ENCODE results near the gene FLVCR2. TPM values are rescaled to one million over a fixed set of nuclear protein-coding genes. Genes with fewer than 3 reads are reported as not detected.

The FLVCR2 gene
- total and polyA plus RNA-seq, 2 experiments from 2014 or later: 1.8 to 1.9 TPM

GRCh38 chr14:75602503-75602902, 24.1 kb downstream of the FLVCR2 start:
- Histone ChIP-seq H3K27ac (no peak overlapping the region), H3K27me3 (no peaks in the 10 kb centered on the region), H3K36me3 (no peaks in the 10 kb centered on the region), H3K9me3 (ENCODE audit: low read depth) (no peaks in the 10 kb centered on the region), H3K4me1 (ENCODE audit: low read depth) (no peaks in the 10 kb centered on the region), H3K4me3 (no peak overlapping the region)
- no peak for DNase-seq (ENCODE audit: low read depth in 1 of 2, low spot score in 1 of 2)
- no peak for TF ChIP-seq CTCF (IDR thresholded peaks at IDR 0.05; ENCODE audit: low read depth, low read length)

- no peak overlapping the region for H3K4me3 ChIP-seq
- peak in 1 of 2 donors; percentile 82 for DNase-seq (ENCODE audit: low read depth in 1 of 2, low spot score in 1 of 2)
- H3K9me3 ChIP-seq (ENCODE audit: low read depth): no peaks in the 10 kb centered on the region
- no peak for TF ChIP-seq CTCF (IDR thresholded peaks at IDR 0.05; ENCODE audit: low read depth, low read length)
- H3K36me3 ChIP-seq: no peaks in the 10 kb centered on the region
- no peak overlapping the region for H3K27ac ChIP-seq
- no peaks in the 10 kb centered on the region for H3K27me3 ChIP-seq
- no peaks in the 10 kb centered on the region for H3K4me1 ChIP-seq (ENCODE audit: low read depth)
These were observed 26.8 kb downstream of the FLVCR2 start for GRCh38 chr14:75604979-75605851.

- Histone ChIP-seq H3K27me3 (no peaks in the 10 kb centered on the region), H3K9me3 (ENCODE audit: low read depth) (no peaks in the 10 kb centered on the region), H3K4me1 (ENCODE audit: low read depth) (no peaks in the 10 kb centered on the region), H3K36me3 (no peaks in the 10 kb centered on the region), H3K27ac (no peak overlapping the region), H3K4me3 (no peak overlapping the region)
- TF ChIP-seq CTCF (IDR thresholded peaks at IDR 0.05; ENCODE audit: low read depth, low read length): no peak
- no peak for DNase-seq (ENCODE audit: low read depth in 1 of 2, low spot score in 1 of 2)
These were observed 27.5 kb downstream of the FLVCR2 start for GRCh38 chr14:75605916-75606315.

DNA sequence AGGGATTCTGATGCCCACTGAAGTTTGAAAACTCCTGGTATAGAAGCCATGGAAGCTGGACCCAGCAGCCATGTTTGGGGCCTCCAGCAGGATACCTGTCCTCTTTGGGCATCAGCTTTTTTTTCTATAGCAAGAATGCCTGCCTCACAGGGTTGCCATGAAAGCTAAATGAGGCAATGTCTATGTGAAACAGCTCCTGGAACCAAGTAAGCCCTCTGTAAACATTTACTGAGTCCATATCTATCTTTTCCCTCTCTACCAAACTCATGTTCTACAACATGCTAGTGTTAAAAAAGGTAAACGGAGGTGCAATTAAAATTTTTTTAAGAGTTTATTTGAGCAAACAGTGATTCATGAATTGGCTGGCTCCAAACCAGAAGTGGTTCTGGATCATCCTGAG, 28.6 kb downstream of the FLVCR2 start:
- Histone ChIP-seq H3K4me3 (no peak overlapping the region), H3K36me3 (no peaks in the 10 kb centered on the region), H3K27ac (no peak overlapping the region), H3K27me3 (no peaks in the 10 kb centered on the region), H3K4me1 (ENCODE audit: low read depth) (no peaks in the 10 kb centered on the region), H3K9me3 (ENCODE audit: low read depth) (no peaks in the 10 kb centered on the region)
- no peak for TF ChIP-seq CTCF (IDR thresholded peaks at IDR 0.05; ENCODE audit: low read depth, low read length)
- DNase-seq (ENCODE audit: low read depth in 1 of 2, low spot score in 1 of 2): no peak

GRCh38 chr14:75607842-75608640, 29.6 kb downstream of the FLVCR2 start:
- no peak for TF ChIP-seq CTCF (IDR thresholded peaks at IDR 0.05; ENCODE audit: low read depth, low read length)
- Histone ChIP-seq H3K4me1 (ENCODE audit: low read depth) (no peaks in the 10 kb centered on the region), H3K27me3 (no peaks in the 10 kb centered on the region), H3K9me3 (ENCODE audit: low read depth) (no peaks in the 10 kb centered on the region), H3K4me3 (no peak overlapping the region), H3K36me3 (no peaks in the 10 kb centered on the region), H3K27ac (no peak overlapping the region)
- no peak for DNase-seq (ENCODE audit: low read depth in 1 of 2, low spot score in 1 of 2)

Measured in cardiac muscle cell (in vitro differentiated cells and primary cell).